ENCODE data around the gene DCTPP1. TPM values are rescaled to one million over a fixed set of nuclear protein-coding genes. Genes with fewer than 3 reads are reported as not detected.

Gene DCTPP1
- total and polyA plus RNA-seq, 2 of the 13 experiments (the other 11 are each of a cell fraction or from before 2014, with no cell fraction given) = 54.8 to 74.4 TPM

GRCh38 chr16:30378236-30379157 is 51.3 kb downstream of the DCTPP1 start (continued):
- TF ChIP-seq THAP9 (CRISPR knock-in tag; IDR thresholded peaks at IDR 0.05; ENCODE audit: borderline replicate concordance) (peak; percentile 71; the same call in 1 of the 2 replicates), KLF16 (CRISPR knock-in tag; IDR thresholded peaks at IDR 0.05) (peak in 1 of 2 experiments; percentile 74; a peak in 2 of 4 replicates), HNF4G (IDR thresholded peaks at IDR 0.05; ENCODE audit: borderline replicate concordance, low read depth, low read length) (no peak), HNF4G (CRISPR knock-in tag; IDR thresholded peaks at IDR 0.05; ENCODE audit: borderline replicate concordance, low read depth) (no peak), HDAC1 (CRISPR knock-in tag; IDR thresholded peaks at IDR 0.05) (peak; percentile 76; the same call in 1 of the 2 replicates), ZNF543 (CRISPR knock-in tag; IDR thresholded peaks at IDR 0.05) (peak; percentile 69; the same call in 1 of the 2 replicates), DRAP1 (CRISPR knock-in tag; IDR thresholded peaks at IDR 0.05) (peak; percentile 94), YY1 (IDR thresholded peaks at IDR 0.05; ENCODE audit: insufficient read depth, insufficient replicate concordance, low read depth, low read length) (peak; percentile 23), CSRNP1 (CRISPR knock-in tag; IDR thresholded peaks at IDR 0.05) (peak; percentile 82; the same call in 1 of the 2 replicates), ZNF569 (CRISPR knock-in tag; IDR thresholded peaks at IDR 0.05; ENCODE audit: borderline replicate concordance) (peak; percentile 57; the same call in 1 of the 2 replicates), ZNF687 (CRISPR knock-in tag; IDR thresholded peaks at IDR 0.05) (peak; percentile 87), BRCA1 (CRISPR knock-in tag; IDR thresholded peaks at IDR 0.05) (0 out of 2 replicates have a peak, but pooled peaks have one; percentile 48), CAMTA2 (CRISPR knock-in tag; IDR thresholded peaks at IDR 0.05; ENCODE audit: borderline replicate concordance) (peak; percentile 47; the same call in 1 of the 2 replicates), DMAP1 (CRISPR knock-in tag; IDR thresholded peaks at IDR 0.05) (peak; percentile 51; the same call in 1 of the 2 replicates), TEF (CRISPR knock-in tag; IDR thresholded peaks at IDR 0.05) (no peak)

Measured in HepG2 (cell line).